GM23338 (cell line): Measurements from ENCODE around the gene SLC5A12. TPM values are rescaled to one million over a fixed set of nuclear protein-coding genes. Genes with fewer than 3 reads are reported as not detected.

Experiments used
- ATAC-seq: fragments of 200-7000 bp; cut with Tn5 transposase; 3 replicates; pipeline ENCODE4 v1.9.1; 2020
- DNase-seq: peaks from one replicate; pipeline ENCODE4 v3.0.0-alpha.2; 2015; ENCODE audit warnings: low spot score
- H2AFZ ChIP-seq: fragments of 200-600 bp; sonication (generic); 2 replicates; pipeline ENCODE4 v1.8.0; 2016; ENCODE audit warnings: antibody characterized with exemption, mild to moderate bottlenecking, moderate library complexity
- H3F3A ChIP-seq: fragments of 200-600 bp; sonication (generic); replicated peaks from 2 replicates; pipeline ENCODE4 v1.8.0; 2017; ENCODE audit warnings: antibody characterized with exemption, mixed run types, low read depth
- H3K27ac ChIP-seq: fragments of 200-600 bp; sonication (generic); 2 replicates; pipeline ENCODE4 v1.6.1; 2016; ENCODE audit warnings: low read depth
- H3K27me3 ChIP-seq: fragments of 200-600 bp; sonication (generic); 2 replicates; pipeline ENCODE4 v1.8.0; 2016; ENCODE audit warnings: mild to moderate bottlenecking, mixed run types, moderate library complexity; ENCODE audit not compliant: insufficient read depth
- H3K36me3 ChIP-seq: fragments of 200-600 bp; sonication (generic); 2 replicates; pipeline ENCODE4 v1.8.0; 2016; ENCODE audit warnings: mild to moderate bottlenecking; ENCODE audit not compliant: insufficient read depth
- H3K4me1 ChIP-seq: fragments of 200-600 bp; sonication (generic); 2 replicates; pipeline ENCODE4 v1.8.0; 2016; ENCODE audit warnings: mild to moderate bottlenecking, moderate library complexity; ENCODE audit not compliant: insufficient read depth
- H3K4me2 ChIP-seq: fragments of 200-600 bp; sonication (generic); 2 replicates; pipeline ENCODE4 v1.7.1; 2017; ENCODE audit warnings: mixed run types
- H3K4me3 ChIP-seq: fragments of 200-600 bp; sonication (generic); 2 replicates; pipeline ENCODE4 v1.6.1; 2016; ENCODE audit warnings: mixed run types
- H3K79me2 ChIP-seq: fragments of 200-600 bp; sonication (generic); replicated peaks from 2 replicates; pipeline ENCODE4 v1.8.0; 2017; ENCODE audit warnings: mild to moderate bottlenecking; ENCODE audit not compliant: insufficient read depth
- H3K9me2 ChIP-seq: fragments of 200-600 bp; sonication (generic); 2 replicates; pipeline ENCODE4 v1.8.0; 2017; ENCODE audit not compliant: insufficient read depth
- H4K20me1 ChIP-seq: fragments of 200-600 bp; sonication (generic); replicated peaks from 2 replicates; pipeline ENCODE4 v1.8.0; 2017; ENCODE audit warnings: mild to moderate bottlenecking; ENCODE audit not compliant: insufficient read depth
- H3K27ac Mint-ChIP-seq: 2 replicates; pipeline ENCODE4 v1.8.0; 2020; ENCODE audit warnings: inconsistent platforms, mild to moderate bottlenecking, moderate library complexity, mixed read lengths
- H3K27me3 Mint-ChIP-seq: 3 replicates; pipeline ENCODE4 v1.8.0; 2022; ENCODE audit warnings: low read depth, mild to moderate bottlenecking, moderate library complexity, mixed read lengths, inconsistent platforms; ENCODE audit not compliant: insufficient read depth, poor library complexity
- H3K36me3 Mint-ChIP-seq: 3 replicates; pipeline ENCODE4 v1.8.0; 2021; ENCODE audit warnings: low read depth, mild to moderate bottlenecking, inconsistent platforms, moderate library complexity, mixed read lengths
- H3K4me1 Mint-ChIP-seq: 3 replicates; pipeline ENCODE4 v1.8.0; 2020; ENCODE audit warnings: mild to moderate bottlenecking, inconsistent platforms, mixed read lengths
- H3K4me3 Mint-ChIP-seq: 3 replicates; pipeline ENCODE4 v1.8.0; 2021; ENCODE audit warnings: moderate library complexity, mild to moderate bottlenecking, inconsistent platforms, mixed read lengths
- H3K9me3 Mint-ChIP-seq: 3 replicates; pipeline ENCODE4 v1.8.0; 2020; ENCODE audit warnings: moderate library complexity, mild to moderate bottlenecking, inconsistent platforms, mixed read lengths
- CREB1 ChIP-seq: fragments of 250-450 bp; sonication (Bioruptor Pico); IDR thresholded peaks from 2 replicates; pipeline ENCODE4 v1.5.0; 2020; ENCODE audit warnings: low read depth, mild to moderate bottlenecking, moderate library complexity
- EZH2 ChIP-seq: fragments of 200-600 bp; sonication (generic); IDR thresholded peaks from one replicate; pipeline ENCODE4 v1.8.0; 2017; ENCODE audit warnings: antibody characterized with exemption, mild to moderate bottlenecking, low read depth; ENCODE audit not compliant: unreplicated experiment
- EZH2phosphoT487 ChIP-seq: fragments of 200-600 bp; sonication (generic); IDR thresholded peaks from one replicate; pipeline ENCODE4 v1.8.1; 2018; ENCODE audit warnings: antibody characterized with exemption; ENCODE audit not compliant: unreplicated experiment
- JUNB ChIP-seq: IDR thresholded peaks from one replicate; pipeline ENCODE4 v1.6.1; 2016; ENCODE audit warnings: antibody characterized with exemption; ENCODE audit not compliant: unreplicated experiment
- POLR2AphosphoS5 ChIP-seq: IDR thresholded peaks from 2 replicates; pipeline ENCODE4 v1.6.1; 2016; ENCODE audit warnings: antibody characterized with exemption, low read depth
- STAT1 ChIP-seq: IDR thresholded peaks from one replicate; pipeline ENCODE4 v1.6.1; 2016; ENCODE audit warnings: antibody characterized with exemption; ENCODE audit not compliant: unreplicated experiment
- ZNF114 ChIP-seq: fragments of 250-450 bp; sonication (Bioruptor Pico); IDR thresholded peaks from 2 replicates; pipeline ENCODE4 v1.5.0; 2020; ENCODE audit warnings: mild to moderate bottlenecking, moderate library complexity
- ZNF331 ChIP-seq: fragments of 250-450 bp; sonication (Bioruptor Pico); IDR thresholded peaks from 2 replicates; pipeline ENCODE4 v1.5.0; 2020; ENCODE audit warnings: low read depth, mild to moderate bottlenecking, moderate library complexity
- polyA plus RNA-seq: library from polyadenylated mRNA; unstranded; fragments of >200 nt; fragmentation: Nextera tagmentation; extraction: Ambion mirVana; gene quantifications from 2 replicates; pipeline ENCODE4 v1.2.1, GENCODE V29; 2016
- total RNA-seq: library from RNA; depleted of rRNA; stranded (reverse); fragments of >200 nt; shearing (Covaris generic); gene quantifications from 2 replicates; pipeline ENCODE4 v1.2.3, GENCODE V29; 2014
- TF ChIP-seq, protein P1 (sequence below), 2 experiments: fragments of 200-600 bp in 1 of 2; sonication (generic) in 1 of 2; conservative IDR thresholded peaks; 2 replicates each; pipeline versions ENCODE4 v1.5.1 to v1.6.1; 2016 to 2017; ENCODE audit warnings: antibody characterized with exemption in 2 of 2, low read depth in 2 of 2, mild to moderate bottlenecking in 2 of 2, moderate library complexity in 1 of 2
- TF ChIP-seq, protein P2 (sequence below): IDR thresholded peaks from one replicate; pipeline ENCODE4 v1.6.1; 2018; ENCODE audit warnings: antibody characterized with exemption; ENCODE audit not compliant: unreplicated experiment
- TF ChIP-seq, protein P3 (sequence below): IDR thresholded peaks from 2 replicates; pipeline ENCODE4 v1.6.1; 2016; ENCODE audit warnings: antibody characterized with exemption

The SLC5A12 gene
- total and polyA plus RNA-seq, 2 experiments from 2014 or later = 0.60 to 1.4 TPM

DNA sequence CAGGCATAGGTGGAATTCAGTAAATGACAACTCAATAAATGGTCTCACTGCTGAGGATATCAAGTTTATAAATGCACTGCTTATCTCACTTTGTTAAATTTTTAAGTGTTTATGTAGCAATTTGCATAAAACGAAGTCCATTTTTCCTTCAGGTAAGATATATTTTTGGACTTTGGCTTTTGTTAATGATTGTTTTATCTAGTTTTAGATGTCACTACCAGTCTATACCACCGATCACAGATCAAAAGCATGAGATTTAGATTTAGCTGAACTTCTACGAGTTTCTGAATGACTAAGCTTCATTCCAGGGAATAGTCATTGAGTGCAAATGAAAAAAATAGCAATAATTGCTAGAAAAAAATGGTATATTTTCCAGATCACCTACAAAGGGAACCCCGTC is 12.8 kb upstream of the SLC5A12 start:
- Histone ChIP-seq H3K36me3 (no peaks in the 10 kb centered on the region), H3F3A (no peaks in the 10 kb centered on the region), H3K4me2 (no peak overlapping the region), H2AFZ (no peak overlapping the region), H3K9me2 (peaks cover 4% of the 10 kb centered on the region), H3K27me3 (no peaks in the 10 kb centered on the region), H3K4me3 (no peak overlapping the region), H3K27ac (no peak overlapping the region), H3K79me2 (no peaks in the 10 kb centered on the region), H3K4me1 (no peaks in the 10 kb centered on the region), H4K20me1 (no peaks in the 10 kb centered on the region)
- Mint-ChIP-seq H3K4me3 (no peak overlapping the region), H3K4me1 (no peaks in the 10 kb centered on the region), H3K36me3 (no peaks in the 10 kb centered on the region; the same call in 2 of the 3 replicates), H3K9me3 (no peaks in the 10 kb centered on the region; the same call in 2 of the 3 replicates), H3K27me3 (no peaks in the 10 kb centered on the region), H3K27ac (no peak overlapping the region)
- ATAC-seq (no peak), DNase-seq (no peak)
- TF ChIP-seq EZH2phosphoT487 = no peak
- TF ChIP-seq, protein P1, sequence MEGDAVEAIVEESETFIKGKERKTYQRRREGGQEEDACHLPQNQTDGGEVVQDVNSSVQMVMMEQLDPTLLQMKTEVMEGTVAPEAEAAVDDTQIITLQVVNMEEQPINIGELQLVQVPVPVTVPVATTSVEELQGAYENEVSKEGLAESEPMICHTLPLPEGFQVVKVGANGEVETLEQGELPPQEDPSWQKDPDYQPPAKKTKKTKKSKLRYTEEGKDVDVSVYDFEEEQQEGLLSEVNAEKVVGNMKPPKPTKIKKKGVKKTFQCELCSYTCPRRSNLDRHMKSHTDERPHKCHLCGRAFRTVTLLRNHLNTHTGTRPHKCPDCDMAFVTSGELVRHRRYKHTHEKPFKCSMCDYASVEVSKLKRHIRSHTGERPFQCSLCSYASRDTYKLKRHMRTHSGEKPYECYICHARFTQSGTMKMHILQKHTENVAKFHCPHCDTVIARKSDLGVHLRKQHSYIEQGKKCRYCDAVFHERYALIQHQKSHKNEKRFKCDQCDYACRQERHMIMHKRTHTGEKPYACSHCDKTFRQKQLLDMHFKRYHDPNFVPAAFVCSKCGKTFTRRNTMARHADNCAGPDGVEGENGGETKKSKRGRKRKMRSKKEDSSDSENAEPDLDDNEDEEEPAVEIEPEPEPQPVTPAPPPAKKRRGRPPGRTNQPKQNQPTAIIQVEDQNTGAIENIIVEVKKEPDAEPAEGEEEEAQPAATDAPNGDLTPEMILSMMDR (conservative IDR thresholded peaks at IDR 0.05; ENCODE audit: low read depth in 2 of 2) = no peak

DNA sequence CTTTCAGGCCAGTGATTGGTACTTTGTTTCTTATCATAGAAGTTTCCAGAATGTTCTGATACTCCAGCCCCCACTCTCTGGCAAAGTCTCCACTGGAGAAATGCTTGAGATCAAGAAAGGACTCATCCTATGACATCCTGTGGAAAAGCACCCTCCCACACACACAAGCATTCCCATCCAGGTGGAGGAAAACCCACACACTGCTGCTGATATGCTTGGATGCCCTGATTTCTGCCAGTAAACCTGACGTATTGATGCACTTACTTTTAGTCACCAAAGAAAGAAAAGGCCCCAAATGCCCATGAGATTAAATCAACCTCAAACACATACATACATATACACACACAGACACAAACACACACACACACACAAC is 9.2 kb upstream of the SLC5A12 start:
- Histone ChIP-seq H3K36me3 (no peaks in the 10 kb centered on the region), H3K4me2 (no peak overlapping the region), H3K4me1 (no peaks in the 10 kb centered on the region), H3K27ac (no peak overlapping the region), H3K27me3 (no peaks in the 10 kb centered on the region), H4K20me1 (no peaks in the 10 kb centered on the region), H3K79me2 (no peaks in the 10 kb centered on the region), H3F3A (no peaks in the 10 kb centered on the region), H2AFZ (no peak overlapping the region), H3K9me2 (peaks cover 4% of the 10 kb centered on the region), H3K4me3 (no peak overlapping the region)
- Mint-ChIP-seq H3K36me3 (no peaks in the 10 kb centered on the region; the same call in 2 of the 3 replicates), H3K27me3 (no peaks in the 10 kb centered on the region), H3K4me1 (no peaks in the 10 kb centered on the region), H3K9me3 (no peaks in the 10 kb centered on the region), H3K4me3 (no peak overlapping the region), H3K27ac (no peak overlapping the region)
- no peak for ATAC-seq
- no peak for DNase-seq
- TF ChIP-seq, protein P1 (conservative IDR thresholded peaks at IDR 0.05; ENCODE audit: low read depth in 2 of 2) = no peak
- TF ChIP-seq EZH2 (no peak), CREB1 (CRISPR knock-in tag) (no peak), ZNF114 (no peak), POLR2AphosphoS5 (no peak), JUNB (no peak), STAT1 (no peak), ZNF331 (CRISPR knock-in tag) (no peak)
- TF ChIP-seq, protein P2, sequence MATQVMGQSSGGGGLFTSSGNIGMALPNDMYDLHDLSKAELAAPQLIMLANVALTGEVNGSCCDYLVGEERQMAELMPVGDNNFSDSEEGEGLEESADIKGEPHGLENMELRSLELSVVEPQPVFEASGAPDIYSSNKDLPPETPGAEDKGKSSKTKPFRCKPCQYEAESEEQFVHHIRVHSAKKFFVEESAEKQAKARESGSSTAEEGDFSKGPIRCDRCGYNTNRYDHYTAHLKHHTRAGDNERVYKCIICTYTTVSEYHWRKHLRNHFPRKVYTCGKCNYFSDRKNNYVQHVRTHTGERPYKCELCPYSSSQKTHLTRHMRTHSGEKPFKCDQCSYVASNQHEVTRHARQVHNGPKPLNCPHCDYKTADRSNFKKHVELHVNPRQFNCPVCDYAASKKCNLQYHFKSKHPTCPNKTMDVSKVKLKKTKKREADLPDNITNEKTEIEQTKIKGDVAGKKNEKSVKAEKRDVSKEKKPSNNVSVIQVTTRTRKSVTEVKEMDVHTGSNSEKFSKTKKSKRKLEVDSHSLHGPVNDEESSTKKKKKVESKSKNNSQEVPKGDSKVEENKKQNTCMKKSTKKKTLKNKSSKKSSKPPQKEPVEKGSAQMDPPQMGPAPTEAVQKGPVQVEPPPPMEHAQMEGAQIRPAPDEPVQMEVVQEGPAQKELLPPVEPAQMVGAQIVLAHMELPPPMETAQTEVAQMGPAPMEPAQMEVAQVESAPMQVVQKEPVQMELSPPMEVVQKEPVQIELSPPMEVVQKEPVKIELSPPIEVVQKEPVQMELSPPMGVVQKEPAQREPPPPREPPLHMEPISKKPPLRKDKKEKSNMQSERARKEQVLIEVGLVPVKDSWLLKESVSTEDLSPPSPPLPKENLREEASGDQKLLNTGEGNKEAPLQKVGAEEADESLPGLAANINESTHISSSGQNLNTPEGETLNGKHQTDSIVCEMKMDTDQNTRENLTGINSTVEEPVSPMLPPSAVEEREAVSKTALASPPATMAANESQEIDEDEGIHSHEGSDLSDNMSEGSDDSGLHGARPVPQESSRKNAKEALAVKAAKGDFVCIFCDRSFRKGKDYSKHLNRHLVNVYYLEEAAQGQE = no peak
- TF ChIP-seq, protein P3, sequence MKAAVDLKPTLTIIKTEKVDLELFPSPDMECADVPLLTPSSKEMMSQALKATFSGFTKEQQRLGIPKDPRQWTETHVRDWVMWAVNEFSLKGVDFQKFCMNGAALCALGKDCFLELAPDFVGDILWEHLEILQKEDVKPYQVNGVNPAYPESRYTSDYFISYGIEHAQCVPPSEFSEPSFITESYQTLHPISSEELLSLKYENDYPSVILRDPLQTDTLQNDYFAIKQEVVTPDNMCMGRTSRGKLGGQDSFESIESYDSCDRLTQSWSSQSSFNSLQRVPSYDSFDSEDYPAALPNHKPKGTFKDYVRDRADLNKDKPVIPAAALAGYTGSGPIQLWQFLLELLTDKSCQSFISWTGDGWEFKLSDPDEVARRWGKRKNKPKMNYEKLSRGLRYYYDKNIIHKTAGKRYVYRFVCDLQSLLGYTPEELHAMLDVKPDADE = no peak
